ENCODE data around the gene FERMT2.

The FERMT2 gene

GRCh38 chr14:52808101-52808500 lies 142.7 kb downstream of the FERMT2 start:
- TF ChIP-seq CTCF (IDR thresholded peaks at IDR 0.05; ENCODE audit: insufficient read depth, missing control alignments), result no peak
- DNase-seq (ENCODE audit: insufficient read length, low spot score), result no peak
- FAIRE-seq, result peak; percentile 29

Data from D721Med (cell line).